ENCODE results near the gene BTG2. TPM values are rescaled to one million over a fixed set of nuclear protein-coding genes. Genes with fewer than 3 reads are reported as not detected.
"Not testable (repeated sequence)": the region's sequence is repeated elsewhere in the genome, so short reads cannot be mapped to it uniquely, and the experiment has no call there.

The BTG2 gene, protein sequence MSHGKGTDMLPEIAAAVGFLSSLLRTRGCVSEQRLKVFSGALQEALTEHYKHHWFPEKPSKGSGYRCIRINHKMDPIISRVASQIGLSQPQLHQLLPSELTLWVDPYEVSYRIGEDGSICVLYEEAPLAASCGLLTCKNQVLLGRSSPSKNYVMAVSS
- 24.1 and 24.3 TPM in 2 replicates for total RNA-seq

- Histone ChIP-seq H3K36me3 (ENCODE audit: control insufficient read depth, insufficient read depth, low read length) (peaks cover 1% of the 10 kb centered on the region), H3K27me3 (ENCODE audit: control insufficient read depth, insufficient read depth, low read length) (peaks cover 2% of the 10 kb centered on the region), H3K4me3 (ENCODE audit: low read depth, low read length) (peak within 1 kb of the TSS; percentile 94)
- no peak for TF ChIP-seq CTCF (IDR thresholded peaks at IDR 0.05; ENCODE audit: insufficient read depth, low read length, poor library complexity, severe bottlenecking)
- peak; percentile 52 for DNase-seq (ENCODE audit: low read depth)
Observed at GRCh38 chr1:203304919-203305808, at the start of gene BTG2. Gene BTG2 (plus strand): TSS chr1:203305519. CDS start chr1:203305607, 88 bp downstream.

DNA sequence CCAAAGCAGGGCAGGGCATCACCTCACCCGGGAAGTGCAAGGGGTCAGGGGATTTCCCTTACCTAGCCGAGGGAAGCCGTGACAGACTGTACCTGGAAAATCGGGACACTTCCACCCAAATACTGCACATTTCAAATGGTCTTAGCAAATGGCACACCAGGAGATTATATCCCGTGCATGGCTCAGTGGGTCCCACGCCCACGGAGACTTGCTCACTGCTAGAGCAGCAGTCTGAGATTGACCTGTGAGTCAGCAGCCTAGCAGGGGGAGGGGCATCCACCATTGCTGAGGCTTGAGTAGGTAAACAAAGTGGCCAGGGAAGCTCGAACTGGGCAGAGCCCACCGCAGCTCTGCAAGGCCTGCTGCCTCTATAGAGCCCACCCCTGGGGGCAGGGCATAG lies 48.7 kb upstream of the BTG2 start:
- H3K4me3 ChIP-seq (ENCODE audit: low read depth, low read length); H3K36me3 ChIP-seq (ENCODE audit: control insufficient read depth, insufficient read depth, low read length); H3K27me3 ChIP-seq (ENCODE audit: control insufficient read depth, insufficient read depth, low read length); DNase-seq (ENCODE audit: low read depth): not testable (repeated sequence)

DNA sequence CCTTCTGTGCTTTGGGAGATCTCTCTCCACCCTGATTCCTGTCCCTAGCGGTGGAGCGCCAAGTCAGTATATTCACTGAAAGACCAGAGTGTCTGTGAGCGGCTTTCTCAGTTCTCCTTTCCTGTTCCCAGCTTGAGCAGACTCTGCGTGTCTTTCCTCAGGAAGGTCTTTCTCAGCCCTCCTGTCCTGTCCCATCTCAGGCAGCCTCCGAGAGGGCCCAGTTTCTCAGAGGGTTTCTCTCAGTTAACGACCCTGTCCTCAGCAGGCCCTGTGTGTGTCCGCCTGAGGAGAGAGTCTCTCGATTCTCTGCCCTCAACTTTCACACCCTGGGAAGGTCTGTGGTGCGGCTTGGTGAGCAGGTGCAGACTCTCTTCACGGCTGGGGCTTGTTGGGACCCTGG lies 41.8 kb upstream of the BTG2 start:
- no peaks in the 10 kb centered on the region for H3K27me3 ChIP-seq (ENCODE audit: control insufficient read depth, insufficient read depth, low read length)
- no peak for DNase-seq (ENCODE audit: low read depth)
- TF ChIP-seq CTCF (IDR thresholded peaks at IDR 0.05; ENCODE audit: insufficient read depth, low read length, poor library complexity, severe bottlenecking) = no peak

DNA sequence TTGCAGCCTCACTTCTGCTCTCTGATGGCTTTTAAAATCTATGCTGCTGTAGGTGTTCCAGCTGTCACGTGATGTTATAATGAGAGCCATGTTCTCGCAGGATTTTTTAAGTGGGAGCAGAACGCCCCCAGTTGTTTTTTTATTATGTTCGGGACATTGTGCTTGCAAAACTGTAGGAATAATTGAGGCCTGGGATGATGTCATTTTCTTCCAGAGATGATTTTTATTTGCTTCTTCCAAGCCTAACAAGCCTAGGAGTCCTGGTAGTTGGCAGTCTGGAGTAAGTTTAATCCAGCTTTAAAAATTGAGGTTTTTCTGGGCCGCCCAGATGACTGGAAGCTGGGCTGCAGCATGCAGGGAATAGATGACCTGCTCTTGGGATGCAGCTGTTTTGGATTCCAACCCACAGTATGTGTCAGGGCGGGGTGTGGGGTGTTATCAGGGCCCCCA lies 41.2 kb upstream of the BTG2 start:
- no peaks in the 10 kb centered on the region for H3K27me3 ChIP-seq (ENCODE audit: control insufficient read depth, insufficient read depth, low read length)
- no peaks in the 10 kb centered on the region for H3K36me3 ChIP-seq (ENCODE audit: control insufficient read depth, insufficient read depth, low read length)
- no peak overlapping the region for H3K4me3 ChIP-seq (ENCODE audit: low read depth, low read length)
- DNase-seq (ENCODE audit: low read depth) = no peak
- TF ChIP-seq CTCF (IDR thresholded peaks at IDR 0.05; ENCODE audit: insufficient read depth, low read length, poor library complexity, severe bottlenecking) = no peak

More for the DNA sequence above, 41.8 kb upstream of the BTG2 start:
- H3K4me3 ChIP-seq (ENCODE audit: low read depth, low read length) = no peak overlapping the region
- H3K36me3 ChIP-seq (ENCODE audit: control insufficient read depth, insufficient read depth, low read length) = no peaks in the 10 kb centered on the region

- no peak for DNase-seq (ENCODE audit: low read depth)
- Histone ChIP-seq H3K27me3 (ENCODE audit: control insufficient read depth, insufficient read depth, low read length) (no peaks in the 10 kb centered on the region), H3K36me3 (ENCODE audit: control insufficient read depth, insufficient read depth, low read length) (no peaks in the 10 kb centered on the region), H3K4me3 (ENCODE audit: low read depth, low read length) (no peak overlapping the region)
- no peak for TF ChIP-seq CTCF (IDR thresholded peaks at IDR 0.05; ENCODE audit: insufficient read depth, low read length, poor library complexity, severe bottlenecking)
Observed at GRCh38 chr1:203265541-203265940, 39.8 kb upstream of the BTG2 start.

DNA sequence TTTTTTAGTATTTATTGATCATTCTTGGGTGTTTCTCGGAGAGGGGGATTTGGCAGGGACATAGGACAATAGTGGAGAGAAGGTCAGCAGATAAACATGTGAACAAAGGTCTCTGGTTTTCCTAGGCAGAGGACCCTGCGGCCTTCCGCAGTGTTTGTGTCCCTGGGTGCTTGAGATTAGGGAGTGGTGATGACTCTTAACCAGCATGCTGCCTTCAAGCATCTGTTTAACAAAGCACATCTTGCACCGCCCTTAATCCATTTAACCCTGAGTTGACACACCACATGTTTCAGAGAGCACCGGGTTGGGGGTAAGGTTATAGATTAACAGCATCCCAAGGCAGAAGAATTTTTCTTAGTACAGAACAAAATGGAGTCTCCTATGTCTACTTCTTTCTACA lies 39.2 kb upstream of the BTG2 start:
- H3K27me3 ChIP-seq (ENCODE audit: control insufficient read depth, insufficient read depth, low read length); H3K4me3 ChIP-seq (ENCODE audit: low read depth, low read length); DNase-seq (ENCODE audit: low read depth); H3K36me3 ChIP-seq (ENCODE audit: control insufficient read depth, insufficient read depth, low read length): not testable (repeated sequence)

Data from kidney epithelial cell (primary cell).